Measurements from ENCODE around the gene SHF. TPM values are rescaled to one million over a fixed set of nuclear protein-coding genes. Genes with fewer than 3 reads are reported as not detected.

Gene SHF
- total and polyA plus RNA-seq, 2 of the 8 experiments (the other 6 are each of a cell fraction or from before 2014, with no cell fraction given) = 13.1 to 26.7 TPM

DNA sequence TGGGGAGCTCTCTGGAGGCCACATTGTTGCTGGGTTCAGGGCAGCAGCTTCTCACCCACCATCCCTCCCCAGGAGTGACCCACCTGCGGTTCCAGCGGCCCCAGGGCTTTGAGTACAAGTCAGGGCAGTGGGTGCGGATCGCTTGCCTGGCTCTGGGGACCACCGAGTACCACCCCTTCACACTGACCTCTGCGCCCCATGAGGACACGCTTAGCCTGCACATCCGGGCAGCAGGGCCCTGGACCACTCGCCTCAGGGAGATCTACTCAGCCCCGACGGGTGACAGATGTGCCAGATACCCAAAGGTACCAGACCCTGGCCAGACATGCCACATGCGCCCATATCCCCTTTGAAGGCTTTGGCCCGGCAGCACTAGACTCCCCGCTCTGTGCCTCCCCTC lies 26.1 kb downstream of the SHF start:
- Histone ChIP-seq H2BK20ac (ENCODE audit: low read length) (no peak overlapping the region), H3K23ac (ENCODE audit: insufficient read length) (no peak overlapping the region), H3K79me2 (ENCODE audit: control insufficient read depth in 1 of 2, insufficient read depth in 2 of 2, low read length in 2 of 2) (no peaks in the 10 kb centered on the region), H3K4me2 (ENCODE audit: insufficient read depth in 1 of 2, low read depth in 2 of 2, low read length in 2 of 2) (no peak overlapping the region), H3K14ac (ENCODE audit: insufficient read length) (no peak overlapping the region), H2BK5ac (ENCODE audit: low read depth, low read length) (no peak overlapping the region), H3K4me1 (replicated peaks in 1 of 4; ENCODE audit: control insufficient read depth in 3 of 4, insufficient read depth in 4 of 4, low read length in 3 of 4) (peaks cover 0 to 4% (median 0%) of the 10 kb centered on the region in 4 experiments; a peak in 4 of 7 replicates), H3K27ac (ENCODE audit: low read depth, low read length) (no peak overlapping the region), H3K27me3 (replicated peaks in 1 of 4; ENCODE audit: control insufficient read depth in 3 of 4, extremely low read depth in 1 of 4, insufficient read depth in 3 of 4, low read length in 3 of 4) (no peaks in the 10 kb centered on the region; a peak in 2 of 7 replicates), H3K9ac (replicated peaks in 1 of 4; ENCODE audit: extremely low read depth in 1 of 4, low read depth in 3 of 4, low read length in 3 of 4) (no peak overlapping the region), H4K20me1 (replicated peaks in 1 of 2; ENCODE audit: control insufficient read depth in 1 of 2, insufficient read depth in 2 of 2, low read length in 2 of 2) (peaks cover 0 to 2% of the 10 kb centered on the region in 2 experiments), H2BK120ac (replicated peaks; ENCODE audit: low read depth, low read length) (no peak overlapping the region), H3K23me2 (ENCODE audit: low read depth, low read length) (no peaks in the 10 kb centered on the region; the same call in 1 of the 2 replicates), H3K4me3 (ENCODE audit: extremely low read depth in 1 of 4, insufficient read depth in 2 of 4, low read depth in 3 of 4, low read length in 4 of 4) (no peak overlapping the region), H2AFZ (ENCODE audit: low read length) (no peak overlapping the region), H4K8ac (ENCODE audit: extremely low read depth, insufficient read depth, low read length) (no peak overlapping the region), H3K9me3 (ENCODE audit: insufficient read depth in 2 of 2, low read depth in 1 of 2, low read length in 1 of 2) (no peaks in the 10 kb centered on the region), H3K56ac (replicated peaks; ENCODE audit: insufficient read length, low read depth, low read length) (no peak overlapping the region), H4K91ac (replicated peaks; ENCODE audit: insufficient read length, low read length) (no peak overlapping the region), H2BK12ac (ENCODE audit: low read depth, low read length) (no peak overlapping the region), H3K79me1 (ENCODE audit: low read depth, low read length) (no peaks in the 10 kb centered on the region), H4K5ac (ENCODE audit: insufficient read length, low read depth, low read length) (no peak overlapping the region), H3K36me3 (ENCODE audit: control insufficient read depth in 2 of 4, insufficient read depth in 4 of 4, low read length in 3 of 4) (no peaks in the 10 kb centered on the region), H2BK15ac (ENCODE audit: low read length) (no peak overlapping the region), H3K18ac (ENCODE audit: extremely low read depth, low read length) (no peak overlapping the region), H3K4ac (replicated peaks; ENCODE audit: insufficient read length, low read depth, low read length) (no peak overlapping the region), H2AK5ac (ENCODE audit: low read depth, low read length) (no peak overlapping the region)
- ChIA-PET CTCF (ENCODE audit: partially characterized antibody) (interaction anchor here (0.6 to 41.8 kb wide), 12 partner anchors 11 to 487 kb away, joined by 3 to 1117 read pairs (median 8); partner anchors contain the start of gene SHF), POLR2A (ENCODE audit: partially characterized antibody) (interaction anchor here (1.1 to 2.9 kb wide), 4 partner anchors 11 to 241 kb away, joined by 3 to 8 read pairs (median 3); a partner anchor contains a TSS)
- DNase-seq (ENCODE audit: low read depth in 1 of 2, low spot score in 2 of 2) (no peak), FAIRE-seq (no peak)
- 87% methylated on average over 13 of the region's 14 CpGs; no CpG with 5 or more reads in 1 of the 2 experiments for WGBS, 2 experiments (ENCODE audit: extremely low coverage in 1 of 2, insufficient coverage in 1 of 2, insufficient read length in 1 of 2, insufficient replicate concordance in 2 of 2, low coverage in 1 of 2, low lambda C conversion rate in 2 of 2, missing lambda C conversion rate in 1 of 2)
- TF ChIP-seq BACH1 (IDR thresholded peaks at IDR 0.05; ENCODE audit: low read length) (no peak), YY1 (IDR thresholded peaks at IDR 0.05; ENCODE audit: low read depth, low read length) (no peak), POU5F1 (IDR thresholded peaks at IDR 0.05; ENCODE audit: low read depth, low read length) (no peak), SUZ12 (IDR thresholded peaks at IDR 0.05; ENCODE audit: low read length) (no peak), USF2 (IDR thresholded peaks at IDR 0.05; ENCODE audit: low read length) (no peak), TEAD4 (IDR thresholded peaks at IDR 0.05; ENCODE audit: low read depth, low read length) (no peak), KDM5A (IDR thresholded peaks at IDR 0.05; ENCODE audit: low read length) (no peak), CBX8 (IDR thresholded peaks at IDR 0.05; ENCODE audit: borderline replicate concordance, low read depth, low read length) (no peak), SAP30 (IDR thresholded peaks at IDR 0.05; ENCODE audit: insufficient read depth, insufficient replicate concordance, low read length) (no peak), EP300 (IDR thresholded peaks at IDR 0.05; ENCODE audit: borderline replicate concordance in 1 of 2, low read depth in 2 of 2, low read length in 2 of 2) (no peak), POLR2A (IDR thresholded peaks at IDR 0.05; ENCODE audit: control extremely low read depth in 1 of 2, low read depth in 2 of 2, low read length in 2 of 2) (no peak), SRF (IDR thresholded peaks at IDR 0.05; ENCODE audit: low read depth, low read length) (no peak)
- TF ChIP-seq, protein P1, sequence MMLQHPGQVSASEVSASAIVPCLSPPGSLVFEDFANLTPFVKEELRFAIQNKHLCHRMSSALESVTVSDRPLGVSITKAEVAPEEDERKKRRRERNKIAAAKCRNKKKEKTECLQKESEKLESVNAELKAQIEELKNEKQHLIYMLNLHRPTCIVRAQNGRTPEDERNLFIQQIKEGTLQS (IDR thresholded peaks at IDR 0.05; ENCODE audit: insufficient read depth, low read depth, low read length) = no peak
